Measurements from ENCODE around the gene ITGB8. TPM values are rescaled to one million over a fixed set of nuclear protein-coding genes. Genes with fewer than 3 reads are reported as not detected.

ITGB8 gene
- total RNA-seq, 2 experiments from 2014 or later, result not detected

DNA sequence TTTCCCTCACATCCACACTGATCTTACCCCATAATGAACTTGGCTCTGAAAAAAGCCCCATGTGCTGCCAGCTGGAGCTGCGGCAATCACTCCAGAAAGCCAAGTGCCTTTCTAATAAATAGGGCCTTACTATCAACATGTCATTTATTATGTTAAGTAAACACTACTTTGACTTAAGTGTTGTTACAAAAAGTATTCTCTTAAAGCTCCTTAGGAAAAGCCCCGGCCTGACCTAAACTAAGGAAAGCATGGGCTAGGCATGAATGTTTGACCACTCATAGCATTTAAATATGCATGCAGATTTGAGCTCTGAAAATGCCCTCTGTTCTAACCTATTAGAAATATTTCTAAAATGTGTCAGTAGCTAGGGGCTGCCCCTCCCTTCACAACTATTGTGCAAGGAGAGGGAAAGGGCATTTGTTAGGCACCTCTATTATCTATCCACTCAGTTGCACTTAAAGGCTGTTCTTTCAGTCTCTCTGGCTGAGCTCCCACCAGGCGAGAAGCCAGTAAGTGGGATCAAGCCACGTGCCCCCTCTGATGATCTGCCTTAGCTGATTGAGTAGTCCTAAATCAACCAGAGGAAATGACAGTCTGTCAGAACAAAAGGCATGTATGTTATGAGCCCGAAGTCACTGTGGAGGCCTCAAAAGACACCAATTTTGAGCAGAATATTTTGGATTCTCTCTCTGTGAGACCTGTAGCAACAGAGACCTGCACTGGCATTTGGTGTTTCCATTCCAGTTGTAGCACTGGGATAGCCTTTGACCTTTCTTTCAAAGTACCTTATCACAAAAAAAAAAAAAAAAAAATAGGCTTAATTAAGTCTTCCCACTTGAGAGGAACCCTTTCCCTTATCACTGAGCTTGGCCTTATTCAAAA is 77.1 kb downstream of the ITGB8 start:
- Mint-ChIP-seq H3K4me3 (no peak overlapping the region), H3K36me3 (ENCODE audit: low read depth) (no peaks in the 10 kb centered on the region), H3K4me1 (no peaks in the 10 kb centered on the region), H3K9me3 (no peaks in the 10 kb centered on the region), H3K27ac (no peak overlapping the region), H3K27me3 (no peaks in the 10 kb centered on the region)
- ChIA-PET CTCF (interaction anchor here (0.6 kb wide), 1 partner anchor 974 kb away, joined by 3 read pairs; no protein-coding TSS in a partner anchor), POLR2A (no interaction called here)
- DNase-seq, result no peak

DNA sequence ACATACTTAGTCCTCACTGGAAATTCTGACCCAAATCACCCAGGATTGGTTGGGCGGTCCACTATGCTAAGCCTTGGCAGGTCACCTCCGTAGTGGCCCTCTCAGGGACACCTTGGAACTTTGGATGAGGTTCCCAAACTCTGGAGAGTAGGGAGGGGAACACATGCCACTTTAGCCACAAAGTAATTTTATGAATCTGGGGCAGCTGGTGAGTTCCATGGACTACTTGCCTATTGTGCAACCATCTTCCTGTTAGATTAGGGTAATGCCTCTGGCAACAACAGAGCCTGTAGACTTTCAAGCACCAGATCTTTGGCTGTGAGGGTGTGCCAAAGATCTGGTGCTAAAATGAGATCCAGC is 77.7 kb downstream of the ITGB8 start:
- no peaks in the 10 kb centered on the region for H3K4me1 Mint-ChIP-seq
- ChIA-PET POLR2A (no interaction called here), CTCF (no interaction called here)
- H3K27me3 Mint-ChIP-seq, result no peaks in the 10 kb centered on the region
- H3K4me3 Mint-ChIP-seq, result no peak overlapping the region
- no peak overlapping the region for H3K27ac Mint-ChIP-seq
- H3K36me3 Mint-ChIP-seq (ENCODE audit: low read depth), result no peaks in the 10 kb centered on the region
- H3K9me3 Mint-ChIP-seq, result no peaks in the 10 kb centered on the region
- DNase-seq, result no peak

DNA sequence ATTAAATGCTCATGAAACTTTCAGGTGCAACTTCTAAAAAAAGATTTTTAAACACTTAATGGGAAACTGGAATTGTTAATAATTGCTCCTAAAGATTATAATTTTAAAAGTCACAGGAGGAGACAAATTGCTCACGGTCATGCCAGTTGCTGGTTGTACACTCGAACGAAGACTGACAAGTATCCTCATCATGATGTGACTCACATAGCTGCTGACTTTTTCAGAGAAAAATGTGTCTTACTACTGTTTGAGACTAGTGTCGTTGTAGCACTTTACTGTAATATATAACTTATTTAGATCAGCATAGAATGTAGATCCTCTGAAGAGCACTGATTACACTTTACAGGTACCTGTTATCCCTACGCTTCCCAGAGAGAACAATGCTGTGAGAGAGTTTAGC is 79.3 kb downstream of the ITGB8 start:
- H3K4me1 Mint-ChIP-seq, result no peaks in the 10 kb centered on the region
- H3K27ac Mint-ChIP-seq, result no peak overlapping the region
- ChIA-PET CTCF (no interaction called here), POLR2A (no interaction called here)
- H3K36me3 Mint-ChIP-seq (ENCODE audit: low read depth), result no peaks in the 10 kb centered on the region
- H3K9me3 Mint-ChIP-seq, result no peaks in the 10 kb centered on the region
- no peak overlapping the region for H3K4me3 Mint-ChIP-seq
- no peaks in the 10 kb centered on the region for H3K27me3 Mint-ChIP-seq
- DNase-seq, result no peak

GRCh38 chr7:20411372-20411771 is 80.7 kb downstream of the ITGB8 start:
- Mint-ChIP-seq H3K27ac (no peak overlapping the region), H3K27me3 (no peaks in the 10 kb centered on the region), H3K9me3 (no peaks in the 10 kb centered on the region), H3K4me1 (no peaks in the 10 kb centered on the region), H3K36me3 (ENCODE audit: low read depth) (no peaks in the 10 kb centered on the region), H3K4me3 (no peak overlapping the region)
- no peak for DNase-seq
- CTCF ChIA-PET, result interaction anchor here (1.1 kb wide), 1 partner anchor 60 kb away, joined by 6 read pairs; no protein-coding TSS in a partner anchor
- POLR2A ChIA-PET, result no interaction called here

GRCh38 chr7:20412032-20412431 is 81.3 kb downstream of the ITGB8 start:
- Mint-ChIP-seq H3K9me3 (no peaks in the 10 kb centered on the region), H3K4me1 (no peaks in the 10 kb centered on the region), H3K27me3 (no peaks in the 10 kb centered on the region), H3K36me3 (ENCODE audit: low read depth) (no peaks in the 10 kb centered on the region), H3K4me3 (no peak overlapping the region), H3K27ac (no peak overlapping the region)
- POLR2A ChIA-PET, result no interaction called here
- CTCF ChIA-PET, result no interaction called here
- no peak for DNase-seq

- H3K4me3 Mint-ChIP-seq, result no peak overlapping the region
- no peaks in the 10 kb centered on the region for H3K9me3 Mint-ChIP-seq
- POLR2A ChIA-PET, result no interaction called here
- CTCF ChIA-PET, result no interaction called here
- no peak for DNase-seq
- H3K27ac Mint-ChIP-seq, result no peak overlapping the region
- H3K36me3 Mint-ChIP-seq (ENCODE audit: low read depth), result no peaks in the 10 kb centered on the region
- H3K27me3 Mint-ChIP-seq, result no peaks in the 10 kb centered on the region
- H3K4me1 Mint-ChIP-seq, result no peaks in the 10 kb centered on the region
Measured at GRCh38 chr7:20417260-20417659, 86.6 kb downstream of the ITGB8 start.

DNA sequence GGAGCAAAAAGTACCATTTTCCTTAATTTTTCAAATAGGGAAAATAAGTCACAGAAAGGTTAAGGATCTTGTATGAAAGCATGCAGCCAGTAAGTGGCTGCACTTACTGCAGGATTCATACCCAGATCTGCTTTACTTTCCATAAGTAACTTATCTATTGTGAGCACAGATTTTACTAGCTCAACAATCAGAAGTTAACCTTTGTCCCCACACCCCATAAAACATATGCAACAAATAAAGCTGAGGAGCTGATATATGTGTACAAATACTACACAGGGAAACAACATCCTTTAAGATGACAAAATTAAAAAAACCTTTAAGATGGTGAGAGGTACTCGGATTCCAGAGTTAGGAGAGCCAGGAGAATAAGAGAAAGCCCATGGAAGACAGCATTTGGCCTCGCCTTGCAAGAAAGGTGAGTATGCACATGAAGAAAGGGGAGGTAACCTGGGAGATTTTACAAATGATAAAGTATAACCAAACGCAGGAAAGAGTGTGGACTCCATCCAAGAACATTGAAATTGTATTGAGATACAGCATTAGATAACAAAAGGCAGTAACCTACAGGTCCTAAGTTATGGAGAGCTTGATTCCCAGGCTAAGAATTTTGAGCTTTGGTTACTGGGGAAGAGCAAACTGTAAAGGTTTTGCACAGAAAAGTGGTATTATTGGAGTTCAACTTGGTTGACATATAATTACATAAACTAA is 87.1 kb downstream of the ITGB8 start:
- Mint-ChIP-seq H3K36me3 (ENCODE audit: low read depth) (no peaks in the 10 kb centered on the region), H3K9me3 (no peaks in the 10 kb centered on the region), H3K27ac (no peak overlapping the region), H3K4me3 (no peak overlapping the region), H3K27me3 (no peaks in the 10 kb centered on the region), H3K4me1 (no peaks in the 10 kb centered on the region)
- no peak for DNase-seq
- POLR2A ChIA-PET, result no interaction called here
- CTCF ChIA-PET, result no interaction called here

DNA sequence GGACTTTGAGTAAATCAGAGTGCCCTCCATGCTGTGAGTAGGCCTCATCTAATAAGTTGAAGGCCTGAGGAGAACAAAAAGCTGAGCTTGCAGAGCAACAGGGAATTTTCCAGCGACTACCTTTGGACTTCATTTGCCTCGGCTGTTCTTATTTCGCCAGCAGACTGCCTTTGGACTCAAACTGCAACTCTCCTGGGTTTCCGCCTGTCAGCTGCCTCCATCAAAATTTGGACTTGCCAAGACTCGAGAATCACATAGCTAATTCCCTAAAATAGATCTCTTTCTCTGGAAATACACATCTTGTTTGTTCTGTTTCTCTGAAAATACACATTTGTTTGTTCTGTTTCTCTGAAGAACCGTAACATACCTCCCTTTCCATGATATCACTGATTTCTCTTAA is 93.8 kb downstream of the ITGB8 start:
- no peak overlapping the region for H3K4me3 Mint-ChIP-seq
- no peak for DNase-seq
- H3K9me3 Mint-ChIP-seq, result peaks cover 2% of the 10 kb centered on the region
- ChIA-PET POLR2A (no interaction called here), CTCF (interaction anchor here (1.1 kb wide), 1 partner anchor 676 kb away, joined by 3 read pairs; no protein-coding TSS in a partner anchor)
- H3K27ac Mint-ChIP-seq, result no peak overlapping the region
- no peaks in the 10 kb centered on the region for H3K27me3 Mint-ChIP-seq
- no peaks in the 10 kb centered on the region for H3K36me3 Mint-ChIP-seq (ENCODE audit: low read depth)
- H3K4me1 Mint-ChIP-seq, result no peaks in the 10 kb centered on the region

GRCh38 chr7:20430664-20431063 is 100.0 kb downstream of the ITGB8 start:
- Mint-ChIP-seq H3K36me3 (ENCODE audit: low read depth) (no peaks in the 10 kb centered on the region), H3K27ac (no peak overlapping the region), H3K9me3 (no peaks in the 10 kb centered on the region), H3K4me1 (no peaks in the 10 kb centered on the region), H3K4me3 (no peak overlapping the region), H3K27me3 (no peaks in the 10 kb centered on the region)
- CTCF ChIA-PET, result no interaction called here
- DNase-seq, result no peak
- POLR2A ChIA-PET, result no interaction called here

GRCh38 chr7:20431146-20431545 is 100.4 kb downstream of the ITGB8 start:
- ChIA-PET CTCF (no interaction called here), POLR2A (no interaction called here)
- Mint-ChIP-seq H3K27me3 (no peaks in the 10 kb centered on the region), H3K4me1 (no peaks in the 10 kb centered on the region), H3K36me3 (ENCODE audit: low read depth) (no peaks in the 10 kb centered on the region), H3K4me3 (no peak overlapping the region), H3K27ac (no peak overlapping the region), H3K9me3 (no peaks in the 10 kb centered on the region)
- DNase-seq, result no peak

DNA sequence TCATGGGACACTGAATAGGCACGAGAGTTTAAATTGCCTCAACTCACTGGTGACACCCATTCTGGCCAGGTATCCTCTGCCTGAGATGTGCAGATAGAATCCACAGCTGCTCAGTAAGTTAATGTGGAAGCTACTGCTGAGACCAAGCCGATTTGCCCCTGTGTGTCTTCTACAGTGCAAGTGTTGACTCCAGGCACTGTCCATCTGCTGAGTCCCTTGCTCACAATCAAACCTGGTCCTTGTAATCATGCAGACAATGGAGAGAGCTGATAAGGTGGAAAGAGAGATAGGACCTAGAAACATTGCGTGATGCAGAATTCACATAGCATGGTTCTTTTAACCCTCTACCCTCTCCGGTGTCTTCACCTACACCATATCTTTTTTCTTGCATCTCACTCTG is 101.4 kb downstream of the ITGB8 start:
- Mint-ChIP-seq H3K4me3 (no peak overlapping the region), H3K27me3 (no peaks in the 10 kb centered on the region), H3K4me1 (no peaks in the 10 kb centered on the region), H3K9me3 (no peaks in the 10 kb centered on the region), H3K36me3 (ENCODE audit: low read depth) (no peaks in the 10 kb centered on the region), H3K27ac (no peak overlapping the region)
- POLR2A ChIA-PET, result no interaction called here
- CTCF ChIA-PET, result no interaction called here
- DNase-seq, result no peak

DNA sequence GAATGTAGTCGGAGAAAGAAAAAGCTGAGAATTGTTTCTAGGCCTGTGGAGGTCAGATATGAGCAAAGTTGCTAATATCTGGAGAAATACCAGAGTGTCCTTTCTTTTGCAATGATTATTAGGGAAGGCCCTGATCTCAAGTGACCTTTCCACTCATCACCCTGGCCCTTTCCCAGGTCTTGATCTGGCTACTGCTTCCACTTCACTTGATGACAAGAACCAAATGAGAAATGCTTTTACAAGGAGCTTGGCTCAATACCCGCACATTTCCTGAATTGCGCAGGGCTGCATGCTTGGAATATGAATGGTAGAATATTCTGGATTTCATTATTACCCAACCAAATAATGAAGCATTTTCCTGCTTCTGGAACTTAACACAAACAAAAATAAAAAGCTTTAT is 104.6 kb downstream of the ITGB8 start:
- no peak overlapping the region for H3K27ac Mint-ChIP-seq
- H3K4me3 Mint-ChIP-seq, result no peak overlapping the region
- H3K4me1 Mint-ChIP-seq, result no peaks in the 10 kb centered on the region
- DNase-seq, result no peak
- H3K9me3 Mint-ChIP-seq, result no peaks in the 10 kb centered on the region
- CTCF ChIA-PET, result no interaction called here
- H3K27me3 Mint-ChIP-seq, result no peaks in the 10 kb centered on the region
- H3K36me3 Mint-ChIP-seq (ENCODE audit: low read depth), result no peaks in the 10 kb centered on the region
- POLR2A ChIA-PET, result no interaction called here

GRCh38 chr7:20438248-20438647 is 107.5 kb downstream of the ITGB8 start:
- Mint-ChIP-seq H3K4me1 (no peaks in the 10 kb centered on the region), H3K9me3 (no peaks in the 10 kb centered on the region), H3K36me3 (ENCODE audit: low read depth) (no peaks in the 10 kb centered on the region), H3K4me3 (no peak overlapping the region), H3K27ac (no peak overlapping the region), H3K27me3 (no peaks in the 10 kb centered on the region)
- CTCF ChIA-PET, result no interaction called here
- POLR2A ChIA-PET, result no interaction called here
- no peak for DNase-seq

Measured in activated CD4-positive, alpha-beta memory T cell treated with anti-CD3 and anti-CD28 coated beads, Interleukin-2, amount 10 ng/mL, durations not matched to agents 7 days and 5 days (primary cell).